SK-N-SH (cell line): ENCODE data around the gene PIGZ. TPM values are rescaled to one million over a fixed set of nuclear protein-coding genes. Genes with fewer than 3 reads are reported as not detected.

Experiments
- CTCF ChIA-PET: fragments of 300-600, 350-600 bp; formaldehyde crosslinking; extraction: SDS; loops from one replicate; lab custom pipeline; 2021; lab: Yijun Ruan, JAX
- POLR2A ChIA-PET: fragments of 350-600 bp; sonication (Branson Sonifier 250); formaldehyde crosslinking; extraction: SDS; loops from one replicate; lab custom pipeline; 2020; ENCODE audit warnings: antibody characterized with exemption, inconsistent platforms; lab: Yijun Ruan, JAX
- DNase-seq: peaks from one replicate; pipeline ENCODE4 v3.0.0; 2012
- H2AFZ ChIP-seq: fragments of 200-600 bp; sonication (generic); 2 replicates; pipeline ENCODE4 v1.8.1; 2016; ENCODE audit warnings: antibody characterized with exemption, mild to moderate bottlenecking, low read depth
- H3F3A ChIP-seq: fragments of 200-600 bp; sonication (generic); replicated peaks from 2 replicates; pipeline ENCODE3; 2016; ENCODE audit warnings: antibody characterized with exemption, mild to moderate bottlenecking; ENCODE audit not compliant: insufficient read depth
- H3K27ac ChIP-seq, 2 experiments: fragments of 200-500 bp in 1 of 2; fragments of 200-600 bp in 1 of 2; sonication (Bioruptor generic) in 1 of 2; sonication (generic), shearing (Covaris generic) in 1 of 2; 2 replicates each; pipeline versions ENCODE4 v1.5.1 to v1.6.1; 2014 to 2016; ENCODE audit warnings: low read depth in 2 of 2, inconsistent platforms in 1 of 2, low read length in 1 of 2, mild to moderate bottlenecking in 1 of 2, mixed read lengths in 1 of 2
- H3K27me3 ChIP-seq: fragments of 200-600 bp; sonication (generic), shearing (Covaris generic); 2 replicates; pipeline ENCODE4 v1.6.1; 2016; ENCODE audit warnings: mixed run types; ENCODE audit not compliant: insufficient read depth
- H3K36me3 ChIP-seq, 2 experiments: fragments of 200-500 bp in 1 of 2; fragments of 200-600 bp in 1 of 2; sonication (Bioruptor generic) in 1 of 2; sonication (generic) in 1 of 2; replicated peaks in 1 of 2; 2 replicates each; pipeline versions ENCODE3 to v1.5.1; 2014 to 2016; ENCODE audit warnings: low read length in 1 of 2, mild to moderate bottlenecking in 1 of 2; ENCODE audit not compliant: insufficient read depth in 2 of 2, control insufficient read depth in 1 of 2
- H3K4me1 ChIP-seq, 2 experiments: fragments of 200-500 bp in 1 of 2; fragments of 200-600 bp in 1 of 2; sonication (Bioruptor generic) in 1 of 2; sonication (generic), shearing (Covaris generic) in 1 of 2; 2 replicates each; pipeline versions ENCODE4 v1.5.1 to v1.6.1; 2014 to 2016; ENCODE audit warnings: low read depth in 1 of 2, low read length in 1 of 2, mixed run types in 1 of 2; ENCODE audit not compliant: insufficient read depth in 2 of 2, control insufficient read depth in 1 of 2
- H3K4me2 ChIP-seq: fragments of 200-600 bp; sonication (generic), shearing (Covaris generic); 2 replicates; pipeline ENCODE4 v1.6.1; 2017; ENCODE audit warnings: mixed run types
- H3K4me3 ChIP-seq, 2 experiments: fragments of 200-500 bp in 1 of 2; fragments of 200-600 bp in 1 of 2; sonication (Bioruptor generic) in 1 of 2; sonication (generic), shearing (Covaris generic) in 1 of 2; 2 replicates each; pipeline versions ENCODE4 v1.5.1 to v1.8.1; 2014 to 2016; ENCODE audit warnings: low read depth in 2 of 2, inconsistent platforms in 1 of 2, low read length in 1 of 2, mild to moderate bottlenecking in 1 of 2, mixed read lengths in 1 of 2, moderate library complexity in 1 of 2
- H3K79me2 ChIP-seq: fragments of 200-600 bp; sonication (generic); 2 replicates; pipeline ENCODE4 v1.8.1; 2017; ENCODE audit warnings: mild to moderate bottlenecking; ENCODE audit not compliant: insufficient read depth
- H3K9ac ChIP-seq: fragments of 200-600 bp; sonication (generic); 2 replicates; pipeline ENCODE4 v1.6.1; 2017; ENCODE audit warnings: mixed run types
- H3K9me2 ChIP-seq: fragments of 200-600 bp; sonication (generic); 2 replicates; pipeline ENCODE4 v1.6.1; 2017; ENCODE audit warnings: mixed run types
- H3K9me3 ChIP-seq: fragments of 200-600 bp; sonication (generic); 2 replicates; pipeline ENCODE4 v1.6.1; 2017; ENCODE audit warnings: mixed run types, mild to moderate bottlenecking, moderate library complexity
- H4K20me1 ChIP-seq: fragments of 200-600 bp; sonication (generic); 2 replicates; pipeline ENCODE4 v1.6.1; 2017; ENCODE audit warnings: mild to moderate bottlenecking, mixed run types; ENCODE audit not compliant: insufficient read depth
- CHD2 ChIP-seq: fragments of 150-350 bp; IDR thresholded peaks from 2 replicates; pipeline ENCODE4 v1.6.1; 2018; ENCODE audit warnings: low read length; ENCODE audit not compliant: partially characterized antibody
- CTCF ChIP-seq: fragments of 200-600 bp; sonication (generic); IDR thresholded peaks from 2 replicates; pipeline ENCODE4 v1.6.1; 2017; ENCODE audit warnings: antibody characterized with exemption, mild to moderate bottlenecking, moderate library complexity
- ELF1 ChIP-seq: IDR thresholded peaks from 2 replicates; pipeline ENCODE4 v1.4.0; 2012
- EZH2phosphoT487 ChIP-seq: fragments of 200-600 bp; sonication (generic); IDR thresholded peaks from 2 replicates; pipeline ENCODE4 v1.6.1; 2017; ENCODE audit warnings: low read depth, mixed run types, mild to moderate bottlenecking, antibody characterized with exemption, moderate library complexity, borderline replicate concordance
- FOSL2 ChIP-seq: IDR thresholded peaks from 2 replicates; pipeline ENCODE4 v1.4.0; 2012; ENCODE audit warnings: low read depth, mild to moderate bottlenecking, moderate library complexity, borderline replicate concordance
- FOXM1 ChIP-seq: IDR thresholded peaks from 2 replicates; pipeline ENCODE4 v1.4.0; 2012; ENCODE audit warnings: low read depth, mild to moderate bottlenecking
- JUND ChIP-seq: IDR thresholded peaks from 2 replicates; pipeline ENCODE4 v1.4.0; 2012
- MEF2A ChIP-seq: IDR thresholded peaks from 2 replicates; pipeline ENCODE4 v1.4.0; 2012; ENCODE audit warnings: low read depth, borderline replicate concordance
- MXI1 ChIP-seq: IDR thresholded peaks from 2 replicates; pipeline ENCODE4 v1.6.1; 2012; ENCODE audit warnings: mild to moderate bottlenecking, low read depth, low read length, improper control_type of control experiment
- POLR2AphosphoS5 ChIP-seq: IDR thresholded peaks from 2 replicates; pipeline ENCODE4 v1.6.1; 2012; ENCODE audit warnings: low read depth, low read length
- RFX5 ChIP-seq: IDR thresholded peaks from 2 replicates; pipeline ENCODE4 v1.6.1; 2012; ENCODE audit warnings: mild to moderate bottlenecking, improper control_type of control experiment, low read length
- RXRA ChIP-seq: IDR thresholded peaks from 2 replicates; pipeline ENCODE4 v1.4.0; 2012; ENCODE audit warnings: low read depth, mild to moderate bottlenecking, borderline replicate concordance
- SMC3 ChIP-seq: IDR thresholded peaks from 2 replicates; pipeline ENCODE4 v1.6.1; 2012; ENCODE audit warnings: low read depth, low read length, improper control_type of control experiment
- YY1 ChIP-seq: IDR thresholded peaks from 2 replicates; pipeline ENCODE4 v1.4.0; 2012; ENCODE audit warnings: low read depth, mild to moderate bottlenecking
- WGBS: methylation state at CpG from one replicate; pipeline ENCODE4 v1.1.6; 2017; ENCODE audit warnings: low lambda C conversion rate; 5-methylcytosine and 5-hydroxymethylcytosine counted together
- polyA plus RNA-seq, 3 experiments: library from polyadenylated mRNA; depleted of rRNA; stranded (reverse); fragments of >200 nt; gene quantifications; 2 replicates each; pipeline ENCODE4 v1.2.3, GENCODE V29; 2012
- TF ChIP-seq, protein P1 (sequence below): IDR thresholded peaks from 2 replicates; pipeline ENCODE4 v1.4.0; 2012; ENCODE audit warnings: low read depth, borderline replicate concordance
- TF ChIP-seq, protein P2 (sequence below): IDR thresholded peaks from 2 replicates; pipeline ENCODE4 v1.6.1; 2012; ENCODE audit warnings: mild to moderate bottlenecking, low read depth, low read length, moderate library complexity

Gene PIGZ
- polyA plus RNA-seq, 1 of the 3 experiments (the other 2 are of a cell fraction) = 5.0 TPM

DNA sequence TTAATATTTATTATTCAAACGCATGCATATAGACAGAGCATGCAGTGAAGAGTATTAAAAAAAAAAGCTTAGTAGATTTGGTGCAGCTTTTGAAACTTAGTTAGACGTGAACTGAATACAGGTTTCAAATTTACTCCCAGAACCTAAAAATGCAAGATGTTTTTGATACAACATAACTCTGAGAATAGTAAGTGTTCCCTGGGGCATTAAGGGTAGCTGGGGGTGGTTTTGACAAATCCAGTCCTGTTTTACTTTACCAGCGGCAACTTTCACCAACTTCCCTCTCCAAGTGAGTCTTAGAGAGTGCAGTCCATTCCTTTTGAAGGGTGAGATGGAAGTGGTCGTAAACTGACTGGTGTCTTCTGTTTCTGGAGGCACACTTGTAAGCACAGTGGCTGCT lies 37.5 kb downstream of the PIGZ start:
- Histone ChIP-seq H3K4me2 (no peak overlapping the region), H3K9ac (no peak overlapping the region), H3K36me3 (peaks cover 43 to 76% of the 10 kb centered on the region in 2 experiments), H3F3A (peaks cover 20% of the 10 kb centered on the region), H3K9me3 (no peaks in the 10 kb centered on the region), H4K20me1 (no peaks in the 10 kb centered on the region), H3K27me3 (no peaks in the 10 kb centered on the region), H3K27ac (no peak overlapping the region), H3K4me1 (no peaks in the 10 kb centered on the region), H3K4me3 (no peak overlapping the region), H2AFZ (no peak overlapping the region), H3K9me2 (no peaks in the 10 kb centered on the region), H3K79me2 (no peaks in the 10 kb centered on the region)
- CTCF ChIA-PET = interaction anchor here (1.3 kb wide), 1 partner anchor 11 kb away, joined by 6 read pairs; the partner anchor contains the start of gene NCBP2
- no peak for DNase-seq
- TF ChIP-seq CTCF = no peak
- TF ChIP-seq ELF1 = no peak
- no peak for TF ChIP-seq RXRA
- TF ChIP-seq SMC3 = no peak
- no peak for TF ChIP-seq JUND
- POLR2A ChIA-PET = no interaction called here
- WGBS = 97% methylated on average over 4 of the region's 4 CpGs

- Histone ChIP-seq H3K9me3 (no peaks in the 10 kb centered on the region), H3K4me2 (no peak overlapping the region), H2AFZ (no peak overlapping the region), H3K27ac (no peak overlapping the region), H3K79me2 (no peaks in the 10 kb centered on the region), H3K4me3 (no peak overlapping the region), H3K4me1 (no peaks in the 10 kb centered on the region), H3K9me2 (no peaks in the 10 kb centered on the region), H3K9ac (no peak overlapping the region), H4K20me1 (no peaks in the 10 kb centered on the region), H3K27me3 (no peaks in the 10 kb centered on the region), H3F3A (peaks cover 7% of the 10 kb centered on the region), H3K36me3 (peaks cover 37 to 72% of the 10 kb centered on the region in 2 experiments)
- 87% methylated on average over 6 of the region's 7 CpGs for WGBS
- POLR2A ChIA-PET = no interaction called here
- no peak for DNase-seq
- CTCF ChIA-PET = interaction anchor here (2.5 kb wide), 1 partner anchor 14 kb away, joined by 10 read pairs; the partner anchor contains the start of gene NCBP2
- TF ChIP-seq MXI1 (no peak), FOXM1 (no peak), POLR2AphosphoS5 (no peak), CHD2 (no peak), EZH2phosphoT487 (no peak), MEF2A (no peak), FOSL2 (no peak), YY1 (no peak), RFX5 (no peak), RXRA (no peak), CTCF (no peak)
- TF ChIP-seq, protein P1, sequence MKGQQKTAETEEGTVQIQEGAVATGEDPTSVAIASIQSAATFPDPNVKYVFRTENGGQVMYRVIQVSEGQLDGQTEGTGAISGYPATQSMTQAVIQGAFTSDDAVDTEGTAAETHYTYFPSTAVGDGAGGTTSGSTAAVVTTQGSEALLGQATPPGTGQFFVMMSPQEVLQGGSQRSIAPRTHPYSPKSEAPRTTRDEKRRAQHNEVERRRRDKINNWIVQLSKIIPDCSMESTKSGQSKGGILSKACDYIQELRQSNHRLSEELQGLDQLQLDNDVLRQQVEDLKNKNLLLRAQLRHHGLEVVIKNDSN = no peak
- TF ChIP-seq, protein P2, sequence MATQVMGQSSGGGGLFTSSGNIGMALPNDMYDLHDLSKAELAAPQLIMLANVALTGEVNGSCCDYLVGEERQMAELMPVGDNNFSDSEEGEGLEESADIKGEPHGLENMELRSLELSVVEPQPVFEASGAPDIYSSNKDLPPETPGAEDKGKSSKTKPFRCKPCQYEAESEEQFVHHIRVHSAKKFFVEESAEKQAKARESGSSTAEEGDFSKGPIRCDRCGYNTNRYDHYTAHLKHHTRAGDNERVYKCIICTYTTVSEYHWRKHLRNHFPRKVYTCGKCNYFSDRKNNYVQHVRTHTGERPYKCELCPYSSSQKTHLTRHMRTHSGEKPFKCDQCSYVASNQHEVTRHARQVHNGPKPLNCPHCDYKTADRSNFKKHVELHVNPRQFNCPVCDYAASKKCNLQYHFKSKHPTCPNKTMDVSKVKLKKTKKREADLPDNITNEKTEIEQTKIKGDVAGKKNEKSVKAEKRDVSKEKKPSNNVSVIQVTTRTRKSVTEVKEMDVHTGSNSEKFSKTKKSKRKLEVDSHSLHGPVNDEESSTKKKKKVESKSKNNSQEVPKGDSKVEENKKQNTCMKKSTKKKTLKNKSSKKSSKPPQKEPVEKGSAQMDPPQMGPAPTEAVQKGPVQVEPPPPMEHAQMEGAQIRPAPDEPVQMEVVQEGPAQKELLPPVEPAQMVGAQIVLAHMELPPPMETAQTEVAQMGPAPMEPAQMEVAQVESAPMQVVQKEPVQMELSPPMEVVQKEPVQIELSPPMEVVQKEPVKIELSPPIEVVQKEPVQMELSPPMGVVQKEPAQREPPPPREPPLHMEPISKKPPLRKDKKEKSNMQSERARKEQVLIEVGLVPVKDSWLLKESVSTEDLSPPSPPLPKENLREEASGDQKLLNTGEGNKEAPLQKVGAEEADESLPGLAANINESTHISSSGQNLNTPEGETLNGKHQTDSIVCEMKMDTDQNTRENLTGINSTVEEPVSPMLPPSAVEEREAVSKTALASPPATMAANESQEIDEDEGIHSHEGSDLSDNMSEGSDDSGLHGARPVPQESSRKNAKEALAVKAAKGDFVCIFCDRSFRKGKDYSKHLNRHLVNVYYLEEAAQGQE = no peak
Observed at GRCh38 chr3:196927571-196928453, 40.8 kb downstream of the PIGZ start.
